LNCAP (cell line): ENCODE data around the gene GRID1.

Experiments
- TF ChIP-seq, protein P1 (sequence below): fragments of 450-650 bp; IDR thresholded peaks from 2 replicates; pipeline ENCODE4 v1.5.1; 2017; ENCODE audit warnings: mild to moderate bottlenecking

GRID1 gene

DNA sequence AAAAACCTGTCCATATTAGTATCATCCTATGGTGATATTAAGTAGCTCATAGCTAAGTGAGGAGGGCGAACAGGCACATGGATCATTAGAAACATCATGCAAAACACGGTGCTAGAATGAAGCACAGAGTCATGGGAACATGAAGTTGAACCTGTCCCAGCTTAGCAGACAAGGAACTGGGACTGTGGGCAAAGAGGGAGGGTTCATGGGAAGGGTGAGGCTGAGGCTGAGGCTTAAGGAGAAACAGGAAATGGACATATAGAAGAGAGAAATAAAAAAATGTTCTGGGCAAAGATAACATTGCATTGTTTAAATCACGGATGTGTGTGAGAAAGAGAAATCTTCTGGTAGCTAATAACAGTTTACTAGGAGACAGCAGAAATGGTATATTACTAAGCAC, 708.1 kb downstream of the GRID1 start:
- TF ChIP-seq, protein P1, sequence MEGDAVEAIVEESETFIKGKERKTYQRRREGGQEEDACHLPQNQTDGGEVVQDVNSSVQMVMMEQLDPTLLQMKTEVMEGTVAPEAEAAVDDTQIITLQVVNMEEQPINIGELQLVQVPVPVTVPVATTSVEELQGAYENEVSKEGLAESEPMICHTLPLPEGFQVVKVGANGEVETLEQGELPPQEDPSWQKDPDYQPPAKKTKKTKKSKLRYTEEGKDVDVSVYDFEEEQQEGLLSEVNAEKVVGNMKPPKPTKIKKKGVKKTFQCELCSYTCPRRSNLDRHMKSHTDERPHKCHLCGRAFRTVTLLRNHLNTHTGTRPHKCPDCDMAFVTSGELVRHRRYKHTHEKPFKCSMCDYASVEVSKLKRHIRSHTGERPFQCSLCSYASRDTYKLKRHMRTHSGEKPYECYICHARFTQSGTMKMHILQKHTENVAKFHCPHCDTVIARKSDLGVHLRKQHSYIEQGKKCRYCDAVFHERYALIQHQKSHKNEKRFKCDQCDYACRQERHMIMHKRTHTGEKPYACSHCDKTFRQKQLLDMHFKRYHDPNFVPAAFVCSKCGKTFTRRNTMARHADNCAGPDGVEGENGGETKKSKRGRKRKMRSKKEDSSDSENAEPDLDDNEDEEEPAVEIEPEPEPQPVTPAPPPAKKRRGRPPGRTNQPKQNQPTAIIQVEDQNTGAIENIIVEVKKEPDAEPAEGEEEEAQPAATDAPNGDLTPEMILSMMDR, result no peak

DNA sequence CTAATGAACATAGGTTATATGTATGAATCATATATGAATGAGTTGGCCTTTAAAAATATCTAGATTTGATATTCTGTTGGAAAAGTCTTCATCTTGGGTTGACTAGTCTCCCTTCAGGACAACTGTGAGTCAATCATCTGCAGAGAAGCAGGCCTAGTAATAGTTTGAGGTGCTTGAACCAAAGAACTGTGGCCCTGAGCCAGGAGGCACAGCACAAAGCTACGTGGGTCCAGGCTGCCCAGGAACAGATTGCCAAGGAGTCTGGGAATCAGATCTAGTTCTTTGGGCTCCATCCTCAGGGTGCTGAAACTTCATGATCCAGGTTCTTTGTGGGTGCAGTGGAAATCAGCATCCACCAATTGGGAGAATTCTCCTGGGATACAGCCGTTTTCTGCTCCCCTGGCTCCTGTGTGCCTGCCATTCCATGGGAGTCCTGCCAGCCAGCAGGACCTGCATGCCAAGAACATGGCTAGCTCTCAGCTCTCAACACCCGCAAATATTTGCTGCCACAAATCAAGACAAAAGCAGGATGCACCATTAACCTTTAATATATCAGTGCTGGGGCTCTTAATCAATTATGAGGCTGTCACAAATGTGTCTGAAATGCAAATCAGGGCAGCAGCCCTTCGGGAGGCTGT, 709.0 kb downstream of the GRID1 start:
- TF ChIP-seq, protein P1, result no peak

DNA sequence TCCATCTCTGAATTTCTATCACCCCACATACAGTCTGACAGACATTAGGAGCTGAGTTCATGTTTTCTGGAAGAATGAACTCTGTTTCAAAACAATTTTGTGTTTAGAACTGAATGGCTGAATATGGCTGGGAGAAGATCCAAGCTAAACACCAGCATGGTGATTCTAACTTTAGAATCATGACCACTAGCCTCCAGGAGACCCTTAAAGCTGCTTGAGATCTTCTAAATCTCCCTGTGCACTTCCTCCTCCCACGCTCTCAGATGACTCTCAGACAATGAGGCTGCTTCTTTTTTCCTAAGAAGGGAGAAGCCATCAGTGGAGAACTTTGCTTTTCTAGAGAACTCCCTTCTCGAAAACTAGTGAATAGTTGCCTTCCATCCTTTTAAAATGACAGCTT, 711.2 kb downstream of the GRID1 start:
- TF ChIP-seq, protein P1, result no peak

DNA sequence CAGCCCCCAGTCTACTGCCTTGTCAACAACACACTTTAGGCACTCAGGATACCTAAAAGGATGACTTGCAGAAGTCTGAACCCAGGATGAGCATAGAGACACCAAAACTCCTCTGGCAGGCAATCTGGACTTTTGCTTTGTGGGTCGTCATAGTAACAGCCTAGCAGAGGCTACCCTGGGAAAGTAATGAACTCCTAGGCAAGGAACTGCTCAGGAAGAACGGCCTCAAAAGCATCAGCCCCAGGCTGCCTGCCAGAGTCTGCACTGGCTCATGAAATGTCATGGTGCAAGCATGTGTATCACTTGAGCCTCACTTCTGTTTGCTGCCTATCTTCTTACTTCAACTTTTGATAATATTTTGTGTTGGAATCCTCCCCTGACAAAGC, 715.1 kb downstream of the GRID1 start:
- TF ChIP-seq, protein P1, result no peak

DNA sequence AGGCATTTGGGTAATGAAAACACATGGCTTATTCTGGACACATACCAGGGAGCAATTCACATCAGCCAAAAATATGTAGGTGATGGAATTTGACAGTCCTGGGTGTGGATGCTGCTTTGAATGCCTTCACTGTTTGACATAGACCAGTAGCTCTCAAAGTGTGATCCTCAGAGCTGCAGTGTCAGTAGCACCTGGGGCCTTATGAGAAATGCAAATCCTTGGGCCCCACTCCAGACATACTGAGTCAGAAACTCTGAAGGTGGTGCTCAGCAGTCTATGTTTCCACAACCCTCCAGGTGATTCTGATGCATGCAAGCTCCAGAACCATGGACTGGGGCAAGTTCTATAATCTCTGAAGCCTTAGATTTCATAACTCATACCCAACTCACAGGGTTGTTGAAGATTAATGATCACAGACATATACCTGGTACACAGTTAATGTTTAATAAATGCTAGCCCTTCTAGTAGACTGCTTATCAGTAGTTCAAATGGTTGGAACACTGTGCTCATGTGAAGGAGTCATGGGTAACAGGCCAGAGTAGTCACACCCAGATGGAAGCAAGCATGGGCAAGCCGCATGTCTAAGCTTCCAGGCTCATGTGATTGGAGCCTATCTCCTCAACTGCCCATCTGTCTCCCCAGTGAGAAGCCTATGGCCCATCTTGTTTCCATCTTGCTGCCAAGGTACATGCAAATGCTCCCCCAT, 715.7 kb downstream of the GRID1 start:
- TF ChIP-seq, protein P1, result no peak

DNA sequence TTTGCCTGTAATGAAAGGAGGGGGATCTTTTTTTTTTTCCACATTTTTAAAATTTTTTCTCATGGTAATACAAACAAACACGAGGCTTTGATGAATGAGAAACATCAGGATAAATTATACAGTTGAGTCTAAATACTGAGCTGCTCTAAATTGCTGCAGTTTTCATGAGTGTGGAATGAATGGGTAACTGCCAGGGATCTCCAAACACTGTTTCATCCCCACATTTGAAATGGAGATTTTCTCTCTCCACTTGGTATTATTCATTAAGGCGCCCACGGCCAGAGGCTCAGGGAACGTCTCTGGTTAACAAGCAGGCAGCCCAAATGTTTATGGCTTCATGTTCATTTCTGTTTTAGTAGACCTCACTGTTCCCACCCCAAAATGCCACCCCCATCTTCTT, 717.1 kb downstream of the GRID1 start:
- TF ChIP-seq, protein P1, result no peak

DNA sequence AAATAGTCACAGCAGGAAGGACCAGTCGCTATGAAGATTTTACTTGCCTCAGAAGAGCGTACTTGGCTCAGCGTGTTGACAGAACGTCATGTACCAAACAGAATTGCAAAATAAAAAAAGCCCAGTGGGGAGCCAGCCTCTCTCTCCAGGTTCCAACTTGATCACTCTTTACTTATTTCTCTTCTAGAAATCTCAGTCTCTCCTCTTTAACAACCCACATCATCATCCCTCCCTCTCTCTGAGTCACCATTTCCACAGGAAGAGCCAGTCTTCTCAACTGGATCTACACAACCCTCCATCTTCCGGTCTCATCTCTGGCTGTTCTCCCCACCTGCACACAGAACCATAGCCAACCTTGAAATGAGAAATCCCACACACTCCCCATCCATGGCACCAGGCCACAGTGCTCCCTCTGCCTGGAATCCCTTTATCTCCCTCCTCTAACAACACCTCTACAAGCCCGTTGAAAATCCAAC, 718.3 kb downstream of the GRID1 start:
- TF ChIP-seq, protein P1, result no peak
